IMR-90 (cell line): ENCODE measurements around the gene DEFB131A. TPM values are rescaled to one million over a fixed set of nuclear protein-coding genes. Genes with fewer than 3 reads are reported as not detected.
"Not testable (repeated sequence)": the region's sequence is repeated elsewhere in the genome, so short reads cannot be mapped to it uniquely, and the experiment has no call there.

ENCODE experiments used
- ATAC-seq: fragments of 200-7000 bp; cut with Tn5 transposase; 2 replicates; pipeline ENCODE4 v1.9.1; 2020; ENCODE audit warnings: low read depth, mild to moderate bottlenecking, moderate library complexity
- BruUV-seq: library from RNA; stranded (reverse); fragments of 400-500 nt; replicated peaks from 2 replicates; lab custom pipeline; 2021; lab: Mats Ljungman, UMichigan
- CTCF ChIA-PET: fragments of 300-600 bp; formaldehyde crosslinking; extraction: SDS; loops from one replicate; lab custom pipeline; 2021; ENCODE audit warnings: antibody characterized with exemption; lab: Yijun Ruan, JAX
- POLR2A ChIA-PET: fragments of 300-600 bp; sonication (Branson Sonifier 250); formaldehyde crosslinking; loops from one replicate; lab custom pipeline; 2022; ENCODE audit warnings: antibody characterized with exemption; ENCODE audit not compliant: unreplicated experiment; lab: Charles Lee
- DNase-seq: peaks from one replicate; pipeline ENCODE4 v3.0.0; 2013
- H2AFZ ChIP-seq: replicated peaks from 2 replicates; pipeline ENCODE3; 2013; ENCODE audit warnings: low read length, mild to moderate bottlenecking; ENCODE audit not compliant: poor library complexity
- H2AK5ac ChIP-seq: 2 replicates; pipeline ENCODE4 v1.6.1; 2013; ENCODE audit warnings: low read depth, low read length, inconsistent platforms
- H2AK9ac ChIP-seq: replicated peaks from 2 replicates; pipeline ENCODE3; 2013; ENCODE audit warnings: mild to moderate bottlenecking, low read depth, low read length, moderate library complexity; ENCODE audit not compliant: poor library complexity
- H2BK120ac ChIP-seq: 2 replicates; pipeline ENCODE4 v1.6.1; 2013; ENCODE audit warnings: low read depth, low read length, inconsistent platforms
- H2BK15ac ChIP-seq: 3 replicates; pipeline ENCODE4 v1.6.1; 2013; ENCODE audit warnings: low read depth, low read length, inconsistent platforms
- H2BK20ac ChIP-seq: 2 replicates; pipeline ENCODE4 v1.6.1; 2013; ENCODE audit warnings: low read depth, mild to moderate bottlenecking, inconsistent platforms, low read length, moderate library complexity
- H2BK5ac ChIP-seq: 2 replicates; pipeline ENCODE4 v1.6.1; 2013; ENCODE audit warnings: mild to moderate bottlenecking, low read depth, low read length, inconsistent platforms; ENCODE audit not compliant: poor library complexity, severe bottlenecking
- H3K14ac ChIP-seq: replicated peaks from 2 replicates; pipeline ENCODE4 v1.6.1; 2013; ENCODE audit warnings: low read depth, low read length, inconsistent platforms
- H3K18ac ChIP-seq: 2 replicates; pipeline ENCODE4 v1.6.1; 2013; ENCODE audit warnings: low read depth, low read length, control low read depth
- H3K23ac ChIP-seq: 2 replicates; pipeline ENCODE4 v1.6.1; 2013; ENCODE audit warnings: low read depth, low read length, inconsistent platforms
- H3K27ac ChIP-seq: 2 replicates; pipeline ENCODE4 v1.5.1; 2013; ENCODE audit warnings: mild to moderate bottlenecking, control low read depth, low read length; ENCODE audit not compliant: insufficient read depth
- H3K27me3 ChIP-seq: 2 replicates; pipeline ENCODE4 v1.6.1; 2013; ENCODE audit warnings: low read length; ENCODE audit not compliant: control insufficient read depth, insufficient read depth
- H3K36me3 ChIP-seq: 2 replicates; pipeline ENCODE4 v1.6.1; 2013; ENCODE audit warnings: low read length, mixed read lengths; ENCODE audit not compliant: control insufficient read depth, insufficient read depth
- H3K4ac ChIP-seq: 2 replicates; pipeline ENCODE4 v1.6.1; 2013; ENCODE audit warnings: low read depth, low read length, inconsistent platforms
- H3K4me1 ChIP-seq: 2 replicates; pipeline ENCODE4 v1.6.1; 2013; ENCODE audit warnings: low read length, mixed read lengths; ENCODE audit not compliant: control insufficient read depth, insufficient read depth
- H3K4me2 ChIP-seq: 2 replicates; pipeline ENCODE4 v1.6.1; 2013; ENCODE audit warnings: low read depth, mild to moderate bottlenecking, control low read depth, low read length, moderate library complexity
- H3K4me3 ChIP-seq: 2 replicates; pipeline ENCODE4 v1.5.1; 2013; ENCODE audit warnings: low read depth, mild to moderate bottlenecking, control low read depth, low read length, moderate library complexity; ENCODE audit not compliant: insufficient read depth
- H3K56ac ChIP-seq: 2 replicates; pipeline ENCODE4 v1.6.1; 2013; ENCODE audit warnings: low read length, inconsistent platforms; ENCODE audit not compliant: insufficient read depth; ENCODE audit errors: extremely low read depth
- H3K79me1 ChIP-seq, 2 experiments: 2 replicates each; pipeline ENCODE4 v1.6.1; 2013; ENCODE audit warnings: low read length in 2 of 2, inconsistent platforms in 1 of 2, low read depth in 1 of 2
- H3K9ac ChIP-seq: 2 replicates; pipeline ENCODE4 v1.6.1; 2013; ENCODE audit warnings: low read depth, low read length, control low read depth
- H3K9me1 ChIP-seq: 2 replicates; pipeline ENCODE4 v1.6.1; 2013; ENCODE audit warnings: low read length, inconsistent platforms; ENCODE audit not compliant: insufficient read depth
- H3K9me3 ChIP-seq: 2 replicates; pipeline ENCODE4 v1.6.1; 2013; ENCODE audit warnings: low read length; ENCODE audit not compliant: control insufficient read depth, insufficient read depth
- H4K20me1 ChIP-seq: 2 replicates; pipeline ENCODE4 v1.6.1; 2013; ENCODE audit warnings: low read length, inconsistent platforms; ENCODE audit not compliant: insufficient read depth
- H4K5ac ChIP-seq: 2 replicates; pipeline ENCODE4 v1.6.1; 2013; ENCODE audit warnings: mild to moderate bottlenecking, low read depth, low read length, control low read depth
- H4K8ac ChIP-seq, 2 experiments: 2 replicates each; pipeline ENCODE4 v1.6.1; 2013; ENCODE audit warnings: low read depth in 2 of 2, low read length in 2 of 2, control low read depth in 1 of 2, inconsistent platforms in 1 of 2
- H4K91ac ChIP-seq: 2 replicates; pipeline ENCODE4 v1.6.1; 2013; ENCODE audit warnings: low read depth, low read length, inconsistent platforms; ENCODE audit not compliant: insufficient read depth
- WGBS, 2 experiments: methylation state at CpG; one replicate each; pipeline versions ENCODE4 v1.1.5 to v1.1.7; 2013; ENCODE audit warnings: missing lambda C conversion rate in 2 of 2; ENCODE audit not compliant: insufficient read length in 1 of 2; ENCODE audit errors: extremely low coverage in 2 of 2; 5-methylcytosine and 5-hydroxymethylcytosine counted together
- dilution Hi-C: fragments of 300-500 bp; cut with HindIII; formaldehyde crosslinking; loops from one replicate; pipeline ENCODE4 v1.14.3; 2018; ENCODE audit warnings: low sequenced_read_pairs; ENCODE audit not compliant: unreplicated experiment
- in situ Hi-C: fragments of 300-500 bp; cut with MboI; formaldehyde crosslinking; loops from 3 replicates; pipeline ENCODE4 v1.14.3; 2019; ENCODE audit warnings: low sequenced_read_pairs, inconsistent platforms, mixed read lengths
- intact Hi-C: fragments of 100-400 bp; cut with micrococcal nuclease; formaldehyde crosslinking; loops from 2 replicates; pipeline ENCODE4 v1.10.0; 2022
- polyA plus RNA-seq, 3 experiments: library from polyadenylated mRNA; depleted of rRNA; stranded (reverse); fragments of >200 nt; gene quantifications; 2 replicates each; pipeline ENCODE4 v1.2.3, GENCODE V29; 2012; ENCODE audit warnings: low replicate concordance in 1 of 3
- total RNA-seq: library from RNA; depleted of rRNA; stranded (reverse); fragments of >200 nt; gene quantifications from 2 replicates; pipeline ENCODE4 v1.2.3, GENCODE V29; 2012

The DEFB131A gene
- total and polyA plus RNA-seq, 2 of the 4 experiments (the other 2 are of a cell fraction): not detected

- H3K14ac ChIP-seq, POLR2A ChIA-PET, H2BK15ac ChIP-seq, H3K27ac ChIP-seq, dilution Hi-C loops, intact Hi-C loops, H3K4me3 ChIP-seq, H2BK20ac ChIP-seq, H4K20me1 ChIP-seq, H2AFZ ChIP-seq, H3K79me1 ChIP-seq, H3K9me1 ChIP-seq, H3K23ac ChIP-seq, H2AK5ac ChIP-seq, DNase-seq, ATAC-seq, H3K4ac ChIP-seq, in situ Hi-C loops, H3K56ac ChIP-seq, H4K8ac ChIP-seq, H2BK5ac ChIP-seq, H3K36me3 ChIP-seq, H2AK9ac ChIP-seq, H3K9me3 ChIP-seq, H4K5ac ChIP-seq, H3K4me1 ChIP-seq, H3K27me3 ChIP-seq, H4K91ac ChIP-seq, H3K4me2 ChIP-seq, H2BK120ac ChIP-seq, BruUV-seq, H3K18ac ChIP-seq, H3K9ac ChIP-seq, CTCF ChIA-PET: not testable (repeated sequence)
- no CpG with 5 or more reads among the region's 3 CpGs for WGBS, 2 experiments
Measured at GRCh38 chr4:9406491-9406890, 37.7 kb upstream of the DEFB131A start.
